TTC549 (cell line): Measurements from ENCODE around the gene SLC13A5.
"Not testable (repeated sequence)": the region's sequence is repeated elsewhere in the genome, so short reads cannot be mapped to it uniquely, and the experiment has no call there.

Source experiments
- FAIRE-seq: peaks from 2 replicates; lab custom pipeline; 2012; peaks lifted over from hg19 to GRCh38; lab: Jason Lieb, UNC

Gene SLC13A5

GRCh38 chr17:6711081-6711674, 2.0 kb downstream of the SLC13A5 start:
- no peak for FAIRE-seq

DNA sequence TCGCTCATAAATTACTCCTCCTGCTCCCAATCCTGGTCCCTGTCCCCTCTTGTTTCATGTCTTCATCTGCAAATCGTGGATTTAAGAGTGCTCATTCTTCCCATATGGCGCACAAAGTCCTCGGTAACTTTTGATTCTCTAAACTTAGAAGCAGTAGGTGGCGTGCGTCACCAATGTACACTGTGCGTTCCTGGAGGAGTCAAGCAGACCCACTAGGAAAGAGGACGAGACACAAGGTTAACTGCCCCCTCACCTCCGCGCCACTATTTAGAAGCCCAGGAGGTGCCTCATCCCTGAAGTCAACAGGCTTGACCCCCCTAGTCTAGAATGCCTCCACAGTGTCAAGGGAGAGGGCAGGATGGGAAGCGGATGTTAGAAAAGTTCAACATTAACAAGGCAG, 2.9 kb downstream of the SLC13A5 start:
- no peak for FAIRE-seq

GRCh38 chr17:6708357-6708961, 4.7 kb downstream of the SLC13A5 start:
- FAIRE-seq, result no peak

DNA sequence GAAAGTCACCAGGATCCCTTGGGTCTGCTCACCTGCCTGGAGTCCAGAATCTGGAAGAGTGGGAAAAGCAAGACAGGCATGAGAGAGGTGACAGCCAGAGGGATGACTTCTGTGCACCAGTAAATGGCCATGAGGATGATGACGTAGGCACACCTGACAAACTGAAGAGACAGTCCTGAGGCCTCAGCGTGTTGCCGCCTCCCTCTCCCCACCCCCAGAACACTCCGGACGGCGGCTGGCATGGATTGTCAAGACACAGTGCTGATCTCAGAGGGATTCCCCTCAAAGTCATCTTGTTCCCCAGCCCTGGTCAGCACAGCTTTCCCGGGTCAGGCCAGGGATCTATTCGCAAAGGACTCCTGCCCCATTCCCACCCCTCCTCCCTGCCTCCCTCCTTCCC, 6.2 kb downstream of the SLC13A5 start:
- FAIRE-seq, result no peak

DNA sequence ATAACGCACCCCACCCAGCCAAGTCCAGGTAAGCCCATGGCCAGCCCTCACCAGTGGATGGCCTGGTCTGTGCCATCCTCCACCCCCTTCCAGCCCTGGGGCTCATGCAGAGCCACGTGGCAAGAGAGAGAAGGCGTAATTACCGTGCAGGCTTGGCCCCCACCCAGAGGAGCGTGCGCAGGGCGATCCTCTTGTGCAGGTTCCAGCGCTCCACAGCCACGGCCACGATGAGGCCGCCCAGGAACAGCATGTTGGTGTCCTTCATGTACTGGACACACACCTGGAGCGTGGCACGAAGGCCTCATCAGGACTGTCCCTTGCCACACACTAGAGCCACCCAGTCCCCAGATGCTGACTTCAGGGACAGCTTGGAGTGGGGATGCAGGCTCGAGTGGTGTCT, 6.7 kb downstream of the SLC13A5 start:
- FAIRE-seq, result no peak

GRCh38 chr17:6704470-6705052, 8.6 kb downstream of the SLC13A5 start:
- no peak for FAIRE-seq

DNA sequence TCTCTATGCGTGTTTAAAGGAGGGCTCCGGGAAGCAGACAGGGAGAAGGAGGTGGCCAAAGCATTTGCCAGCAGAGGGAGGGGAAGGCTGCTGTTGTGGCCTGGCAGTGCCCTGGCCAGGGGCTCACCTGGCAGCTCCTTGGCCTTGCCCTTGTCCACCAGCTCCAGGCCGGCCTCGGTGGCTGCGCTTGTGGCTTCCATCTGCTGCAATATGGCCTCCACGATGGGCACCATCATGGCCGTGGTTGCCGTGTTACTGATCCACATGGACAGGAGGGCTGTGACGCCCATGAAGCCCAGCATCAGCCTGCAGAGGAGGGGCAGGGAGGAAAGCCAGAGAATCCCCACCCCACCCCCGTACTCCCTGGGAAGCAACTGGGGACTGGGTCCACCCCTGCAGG, 9.4 kb downstream of the SLC13A5 start:
- FAIRE-seq, result no peak

- no peak for FAIRE-seq
Observed at GRCh38 chr17:6702567-6703215, 10.5 kb downstream of the SLC13A5 start.

DNA sequence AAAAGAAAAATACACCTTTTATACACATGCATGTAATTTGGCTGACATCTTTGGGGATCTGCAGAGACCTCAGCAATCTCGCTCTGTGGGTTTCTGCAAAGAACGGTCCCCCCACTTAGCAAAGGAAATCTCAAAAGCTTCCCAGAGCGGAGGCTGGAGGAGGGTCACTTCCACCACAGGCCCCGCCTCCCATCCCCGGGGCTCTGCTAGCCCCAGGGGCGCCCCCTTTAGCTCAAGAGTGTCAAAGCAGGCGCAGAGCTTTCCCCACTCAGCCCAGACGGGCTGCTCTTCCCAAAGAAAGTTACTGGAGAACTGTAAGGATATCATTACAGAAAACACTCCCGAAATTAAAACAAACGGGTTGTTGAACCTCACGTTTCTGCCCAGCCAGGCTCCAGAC, 11.4 kb downstream of the SLC13A5 start:
- no peak for FAIRE-seq

GRCh38 chr17:6700948-6701307, 12.2 kb downstream of the SLC13A5 start:
- no peak for FAIRE-seq

DNA sequence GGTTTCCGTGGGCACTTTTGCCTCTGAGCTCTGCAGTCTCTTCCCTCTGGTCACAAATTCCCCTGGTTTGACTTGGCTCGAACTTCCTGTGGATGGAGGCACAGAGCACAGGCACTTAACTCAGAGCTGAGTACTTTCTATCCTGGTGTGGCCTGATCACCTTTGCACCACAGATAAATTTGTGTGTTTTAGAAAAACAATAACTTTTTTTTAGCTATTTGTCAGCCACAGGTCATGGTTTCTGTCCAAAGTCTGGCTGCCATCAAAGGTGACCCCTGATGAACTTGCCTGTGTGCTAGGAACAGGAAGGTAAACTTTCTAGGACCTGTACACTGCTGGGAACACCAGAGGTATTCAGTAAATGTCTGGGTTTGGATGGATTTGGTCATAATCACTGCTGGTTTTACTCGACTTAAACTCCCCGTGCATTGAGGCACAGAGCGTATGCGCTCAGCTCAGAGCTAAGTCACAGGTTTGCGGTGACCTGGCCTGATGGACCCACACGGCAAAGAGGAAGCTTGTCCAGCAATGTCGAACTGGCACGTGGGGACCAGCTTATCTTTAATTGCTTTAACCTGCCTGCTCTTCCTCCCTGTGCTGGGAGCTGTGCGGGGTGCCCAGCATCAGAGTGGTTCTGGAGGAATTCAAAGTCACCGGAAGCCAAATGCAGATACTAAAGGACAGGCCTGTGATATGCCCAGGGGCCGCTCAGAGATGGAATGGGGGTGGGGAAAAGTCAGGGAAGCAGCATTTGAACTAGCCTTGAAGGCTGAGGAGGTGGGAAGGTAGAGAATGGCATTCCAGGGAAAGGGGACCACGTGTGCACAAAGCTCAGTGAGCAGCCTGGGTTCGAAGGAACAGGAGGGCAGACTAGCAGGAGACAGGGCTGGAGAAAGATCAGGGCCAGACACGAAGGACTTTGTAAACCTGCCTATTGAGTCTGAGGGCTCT, 12.9 kb downstream of the SLC13A5 start:
- FAIRE-seq, result no peak

GRCh38 chr17:6698004-6698403, 15.2 kb downstream of the SLC13A5 start:
- no peak for FAIRE-seq

DNA sequence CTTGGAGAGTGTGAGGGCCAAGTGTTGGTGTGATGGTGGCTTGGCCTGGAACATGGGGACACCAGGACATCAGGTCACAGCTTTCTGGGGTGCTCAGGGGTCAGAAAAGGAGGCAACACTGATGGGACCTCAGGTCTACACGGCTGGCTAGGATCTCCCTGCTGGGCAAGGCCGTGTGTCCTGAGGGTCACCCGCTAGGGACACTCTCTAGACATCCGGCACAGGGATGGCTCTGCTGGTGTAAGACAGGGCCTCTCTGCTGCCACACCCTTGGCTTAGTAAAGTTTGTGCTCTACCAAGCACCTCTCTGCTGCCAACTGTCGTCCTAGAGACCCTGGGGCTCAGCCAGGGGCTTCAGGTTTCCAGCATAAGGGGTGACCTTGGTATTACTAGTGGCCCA, 16.3 kb downstream of the SLC13A5 start:
- FAIRE-seq, result no peak

- no peak for FAIRE-seq
Observed at GRCh38 chr17:6695565-6695964, 17.6 kb downstream of the SLC13A5 start.

DNA sequence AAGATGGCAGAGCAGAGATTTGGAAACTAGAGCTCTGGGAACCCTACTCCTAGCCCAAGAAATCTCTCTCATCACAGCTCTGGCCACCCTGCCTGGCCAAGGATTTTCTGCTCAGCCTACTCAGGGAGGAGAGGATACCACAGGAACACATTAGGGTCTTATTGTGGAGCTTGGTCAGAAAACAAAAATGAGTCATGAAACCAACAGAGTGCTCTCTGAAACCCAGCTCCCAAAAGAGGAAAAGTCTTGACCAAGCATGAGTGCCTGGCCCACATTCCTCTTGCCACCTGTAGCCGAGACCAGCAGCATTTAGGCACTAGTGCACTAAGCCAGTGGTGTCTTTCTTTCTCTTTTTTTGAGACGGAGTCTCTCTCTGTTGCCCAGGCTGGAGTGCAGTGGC, 18.1 kb downstream of the SLC13A5 start:
- no peak for FAIRE-seq

GRCh38 chr17:6691958-6692357, 21.2 kb downstream of the SLC13A5 start:
- FAIRE-seq, result not testable (repeated sequence)

- no peak for FAIRE-seq
Observed at GRCh38 chr17:6691546-6691945, 21.6 kb downstream of the SLC13A5 start.

- no peak for FAIRE-seq
Observed at GRCh38 chr17:6690641-6691040, 22.5 kb downstream of the SLC13A5 start.

DNA sequence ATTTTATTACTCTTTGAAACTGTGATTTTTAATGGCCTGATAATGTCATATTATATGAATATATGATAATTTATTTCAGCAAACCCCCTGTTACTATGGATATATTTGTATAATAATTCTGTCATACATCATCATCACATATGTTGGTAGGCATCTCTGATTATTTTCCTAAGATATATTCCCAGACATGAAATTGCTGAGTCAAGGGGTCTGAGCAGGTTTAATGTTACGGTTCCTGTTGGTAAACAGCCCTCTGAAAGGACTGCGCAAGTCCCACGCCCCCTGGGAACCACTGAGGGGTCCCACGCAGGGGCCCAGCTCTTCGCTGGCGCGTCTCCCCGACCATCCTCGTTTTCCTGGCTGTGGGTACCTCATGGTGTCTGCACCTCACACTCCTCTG, 24.2 kb downstream of the SLC13A5 start:
- FAIRE-seq, result no peak

GRCh38 chr17:6686026-6686425, 27.1 kb downstream of the SLC13A5 start:
- no peak for FAIRE-seq

- no peak for FAIRE-seq
Observed at GRCh38 chr17:6684881-6685767, 28.0 kb downstream of the SLC13A5 start.

- FAIRE-seq, result no peak
Observed at GRCh38 chr17:6684460-6684783, 28.7 kb downstream of the SLC13A5 start.
